ENCODE data around the gene RAMP1.

DNA sequence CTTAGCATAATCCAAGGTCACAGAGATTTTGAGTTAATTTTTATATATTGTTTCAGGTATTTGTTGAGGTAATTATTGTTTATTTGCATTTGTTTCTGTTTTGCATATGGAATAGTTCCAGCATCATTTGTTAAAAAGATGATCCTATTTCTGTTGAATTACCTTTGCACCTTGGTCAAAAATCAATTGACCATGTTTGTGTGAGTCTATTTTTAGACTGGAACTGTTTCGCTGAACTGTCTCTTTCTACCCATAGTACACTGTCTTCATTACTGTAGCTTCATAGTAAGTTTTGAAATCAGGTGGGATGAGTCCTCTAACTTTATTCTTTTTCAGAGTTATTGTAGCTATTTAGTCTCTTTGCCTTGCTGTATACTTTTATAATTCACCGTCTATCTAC, 28.9 kb upstream of the RAMP1 start:
- TF ChIP-seq CTCF (IDR thresholded peaks at IDR 0.05) (no peak), POLR2A (IDR thresholded peaks at IDR 0.05) (no peak), POLR2AphosphoS5 (IDR thresholded peaks at IDR 0.05) (no peak)

All from suprapubic skin (tissue), 4 donors.